SK-N-SH (cell line): Measurements from ENCODE around the gene WFDC10A. TPM values are rescaled to one million over a fixed set of nuclear protein-coding genes. Genes with fewer than 3 reads are reported as not detected.

Experiments
- CTCF ChIA-PET: fragments of 300-600, 350-600 bp; formaldehyde crosslinking; extraction: SDS; loops from one replicate; lab custom pipeline; 2021; lab: Yijun Ruan, JAX
- POLR2A ChIA-PET: fragments of 350-600 bp; sonication (Branson Sonifier 250); formaldehyde crosslinking; extraction: SDS; loops from one replicate; lab custom pipeline; 2020; ENCODE audit warnings: antibody characterized with exemption, inconsistent platforms; lab: Yijun Ruan, JAX
- DNase-seq: peaks from one replicate; pipeline ENCODE4 v3.0.0; 2012
- H2AFZ ChIP-seq: fragments of 200-600 bp; sonication (generic); 2 replicates; pipeline ENCODE4 v1.8.1; 2016; ENCODE audit warnings: antibody characterized with exemption, mild to moderate bottlenecking, low read depth
- H3F3A ChIP-seq: fragments of 200-600 bp; sonication (generic); replicated peaks from 2 replicates; pipeline ENCODE3; 2016; ENCODE audit warnings: antibody characterized with exemption, mild to moderate bottlenecking; ENCODE audit not compliant: insufficient read depth
- H3K27ac ChIP-seq, 2 experiments: fragments of 200-500 bp in 1 of 2; fragments of 200-600 bp in 1 of 2; sonication (Bioruptor generic) in 1 of 2; sonication (generic), shearing (Covaris generic) in 1 of 2; 2 replicates each; pipeline versions ENCODE4 v1.5.1 to v1.6.1; 2014 to 2016; ENCODE audit warnings: low read depth in 2 of 2, inconsistent platforms in 1 of 2, low read length in 1 of 2, mild to moderate bottlenecking in 1 of 2, mixed read lengths in 1 of 2
- H3K27me3 ChIP-seq: fragments of 200-600 bp; sonication (generic), shearing (Covaris generic); 2 replicates; pipeline ENCODE4 v1.6.1; 2016; ENCODE audit warnings: mixed run types; ENCODE audit not compliant: insufficient read depth
- H3K36me3 ChIP-seq, 2 experiments: fragments of 200-500 bp in 1 of 2; fragments of 200-600 bp in 1 of 2; sonication (Bioruptor generic) in 1 of 2; sonication (generic) in 1 of 2; replicated peaks in 1 of 2; 2 replicates each; pipeline versions ENCODE3 to v1.5.1; 2014 to 2016; ENCODE audit warnings: low read length in 1 of 2, mild to moderate bottlenecking in 1 of 2; ENCODE audit not compliant: insufficient read depth in 2 of 2, control insufficient read depth in 1 of 2
- H3K4me1 ChIP-seq, 2 experiments: fragments of 200-500 bp in 1 of 2; fragments of 200-600 bp in 1 of 2; sonication (Bioruptor generic) in 1 of 2; sonication (generic), shearing (Covaris generic) in 1 of 2; 2 replicates each; pipeline versions ENCODE4 v1.5.1 to v1.6.1; 2014 to 2016; ENCODE audit warnings: low read depth in 1 of 2, low read length in 1 of 2, mixed run types in 1 of 2; ENCODE audit not compliant: insufficient read depth in 2 of 2, control insufficient read depth in 1 of 2
- H3K4me2 ChIP-seq: fragments of 200-600 bp; sonication (generic), shearing (Covaris generic); 2 replicates; pipeline ENCODE4 v1.6.1; 2017; ENCODE audit warnings: mixed run types
- H3K4me3 ChIP-seq, 2 experiments: fragments of 200-500 bp in 1 of 2; fragments of 200-600 bp in 1 of 2; sonication (Bioruptor generic) in 1 of 2; sonication (generic), shearing (Covaris generic) in 1 of 2; 2 replicates each; pipeline versions ENCODE4 v1.5.1 to v1.8.1; 2014 to 2016; ENCODE audit warnings: low read depth in 2 of 2, inconsistent platforms in 1 of 2, low read length in 1 of 2, mild to moderate bottlenecking in 1 of 2, mixed read lengths in 1 of 2, moderate library complexity in 1 of 2
- H3K79me2 ChIP-seq: fragments of 200-600 bp; sonication (generic); 2 replicates; pipeline ENCODE4 v1.8.1; 2017; ENCODE audit warnings: mild to moderate bottlenecking; ENCODE audit not compliant: insufficient read depth
- H3K9ac ChIP-seq: fragments of 200-600 bp; sonication (generic); 2 replicates; pipeline ENCODE4 v1.6.1; 2017; ENCODE audit warnings: mixed run types
- H3K9me2 ChIP-seq: fragments of 200-600 bp; sonication (generic); 2 replicates; pipeline ENCODE4 v1.6.1; 2017; ENCODE audit warnings: mixed run types
- H3K9me3 ChIP-seq: fragments of 200-600 bp; sonication (generic); 2 replicates; pipeline ENCODE4 v1.6.1; 2017; ENCODE audit warnings: mixed run types, mild to moderate bottlenecking, moderate library complexity
- H4K20me1 ChIP-seq: fragments of 200-600 bp; sonication (generic); 2 replicates; pipeline ENCODE4 v1.6.1; 2017; ENCODE audit warnings: mild to moderate bottlenecking, mixed run types; ENCODE audit not compliant: insufficient read depth
- ELF1 ChIP-seq: IDR thresholded peaks from 2 replicates; pipeline ENCODE4 v1.4.0; 2012
- FOXJ3 ChIP-seq: sonication (generic); formaldehyde crosslinking; IDR thresholded peaks from 2 replicates; pipeline ENCODE4 v1.5.1; 2020; ENCODE audit warnings: mild to moderate bottlenecking, missing genetic modification reagents
- FOXM1 ChIP-seq: IDR thresholded peaks from 2 replicates; pipeline ENCODE4 v1.4.0; 2012; ENCODE audit warnings: low read depth, mild to moderate bottlenecking
- GABPA ChIP-seq: IDR thresholded peaks from 2 replicates; pipeline ENCODE4 v1.4.0; 2012; ENCODE audit warnings: low read depth, mild to moderate bottlenecking
- MEF2A ChIP-seq: IDR thresholded peaks from 2 replicates; pipeline ENCODE4 v1.4.0; 2012; ENCODE audit warnings: low read depth, borderline replicate concordance
- MXI1 ChIP-seq: IDR thresholded peaks from 2 replicates; pipeline ENCODE4 v1.6.1; 2012; ENCODE audit warnings: mild to moderate bottlenecking, low read depth, low read length, improper control_type of control experiment
- NFIC ChIP-seq: IDR thresholded peaks from 2 replicates; pipeline ENCODE4 v1.4.0; 2012; ENCODE audit warnings: borderline replicate concordance
- POLR2AphosphoS5 ChIP-seq: IDR thresholded peaks from 2 replicates; pipeline ENCODE4 v1.6.1; 2012; ENCODE audit warnings: low read depth, low read length
- RAD21 ChIP-seq: IDR thresholded peaks from 2 replicates; pipeline ENCODE4 v1.6.1; 2012; ENCODE audit warnings: mild to moderate bottlenecking, low read length
- RXRA ChIP-seq: IDR thresholded peaks from 2 replicates; pipeline ENCODE4 v1.4.0; 2012; ENCODE audit warnings: low read depth, mild to moderate bottlenecking, borderline replicate concordance
- SIN3A ChIP-seq: IDR thresholded peaks from 2 replicates; pipeline ENCODE4 v1.6.1; 2012; ENCODE audit warnings: low read depth, mild to moderate bottlenecking, low read length, moderate library complexity, borderline replicate concordance
- SMC3 ChIP-seq: IDR thresholded peaks from 2 replicates; pipeline ENCODE4 v1.6.1; 2012; ENCODE audit warnings: low read depth, low read length, improper control_type of control experiment
- TAF1 ChIP-seq: IDR thresholded peaks from 2 replicates; pipeline ENCODE4 v1.6.1; 2012; ENCODE audit warnings: low read depth, mild to moderate bottlenecking, low read length, moderate library complexity, borderline replicate concordance
- TCF12 ChIP-seq: IDR thresholded peaks from 2 replicates; pipeline ENCODE4 v1.4.0; 2012
- YY1 ChIP-seq: IDR thresholded peaks from 2 replicates; pipeline ENCODE4 v1.4.0; 2012; ENCODE audit warnings: low read depth, mild to moderate bottlenecking
- ZBTB33 ChIP-seq: IDR thresholded peaks from 2 replicates; pipeline ENCODE4 v1.4.0; 2012; ENCODE audit warnings: low read depth, borderline replicate concordance
- polyA plus RNA-seq, 3 experiments: library from polyadenylated mRNA; depleted of rRNA; stranded (reverse); fragments of >200 nt; gene quantifications; 2 replicates each; pipeline ENCODE4 v1.2.3, GENCODE V29; 2012
- TF ChIP-seq, protein P1 (sequence below): IDR thresholded peaks from 2 replicates; pipeline ENCODE4 v1.6.1; 2012; ENCODE audit warnings: mild to moderate bottlenecking, low read depth, low read length, moderate library complexity
- TF ChIP-seq, protein P2 (sequence below): fragments of 150-350 bp; IDR thresholded peaks from 2 replicates; pipeline ENCODE4 v1.6.1; 2016; ENCODE audit warnings: mild to moderate bottlenecking, low read depth, low read length
- TF ChIP-seq, protein P3 (sequence below): fragments of 200-600 bp; sonication (generic); IDR thresholded peaks from 2 replicates; pipeline ENCODE4 v1.6.1; 2017; ENCODE audit warnings: antibody characterized with exemption, mild to moderate bottlenecking, moderate library complexity
- TF ChIP-seq, protein P4 (sequence below): fragments of 150-350 bp; IDR thresholded peaks from 2 replicates; pipeline ENCODE4 v1.6.1; 2017; ENCODE audit warnings: antibody characterized with exemption, low read length, low read depth, borderline replicate concordance

Gene WFDC10A
- polyA plus RNA-seq, 1 of the 3 experiments (the other 2 are of a cell fraction), result not detected

GRCh38 chr20:45672765-45673164 is 43.2 kb downstream of the WFDC10A start:
- H3F3A ChIP-seq, result no peaks in the 10 kb centered on the region
- no peak for TF ChIP-seq RAD21
- TF ChIP-seq, protein P1, sequence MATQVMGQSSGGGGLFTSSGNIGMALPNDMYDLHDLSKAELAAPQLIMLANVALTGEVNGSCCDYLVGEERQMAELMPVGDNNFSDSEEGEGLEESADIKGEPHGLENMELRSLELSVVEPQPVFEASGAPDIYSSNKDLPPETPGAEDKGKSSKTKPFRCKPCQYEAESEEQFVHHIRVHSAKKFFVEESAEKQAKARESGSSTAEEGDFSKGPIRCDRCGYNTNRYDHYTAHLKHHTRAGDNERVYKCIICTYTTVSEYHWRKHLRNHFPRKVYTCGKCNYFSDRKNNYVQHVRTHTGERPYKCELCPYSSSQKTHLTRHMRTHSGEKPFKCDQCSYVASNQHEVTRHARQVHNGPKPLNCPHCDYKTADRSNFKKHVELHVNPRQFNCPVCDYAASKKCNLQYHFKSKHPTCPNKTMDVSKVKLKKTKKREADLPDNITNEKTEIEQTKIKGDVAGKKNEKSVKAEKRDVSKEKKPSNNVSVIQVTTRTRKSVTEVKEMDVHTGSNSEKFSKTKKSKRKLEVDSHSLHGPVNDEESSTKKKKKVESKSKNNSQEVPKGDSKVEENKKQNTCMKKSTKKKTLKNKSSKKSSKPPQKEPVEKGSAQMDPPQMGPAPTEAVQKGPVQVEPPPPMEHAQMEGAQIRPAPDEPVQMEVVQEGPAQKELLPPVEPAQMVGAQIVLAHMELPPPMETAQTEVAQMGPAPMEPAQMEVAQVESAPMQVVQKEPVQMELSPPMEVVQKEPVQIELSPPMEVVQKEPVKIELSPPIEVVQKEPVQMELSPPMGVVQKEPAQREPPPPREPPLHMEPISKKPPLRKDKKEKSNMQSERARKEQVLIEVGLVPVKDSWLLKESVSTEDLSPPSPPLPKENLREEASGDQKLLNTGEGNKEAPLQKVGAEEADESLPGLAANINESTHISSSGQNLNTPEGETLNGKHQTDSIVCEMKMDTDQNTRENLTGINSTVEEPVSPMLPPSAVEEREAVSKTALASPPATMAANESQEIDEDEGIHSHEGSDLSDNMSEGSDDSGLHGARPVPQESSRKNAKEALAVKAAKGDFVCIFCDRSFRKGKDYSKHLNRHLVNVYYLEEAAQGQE, result no peak
- TF ChIP-seq MXI1, result no peak
- TF ChIP-seq NFIC, result no peak
- no peak for TF ChIP-seq SIN3A
- TF ChIP-seq MEF2A, result no peak
- TF ChIP-seq, protein P2, sequence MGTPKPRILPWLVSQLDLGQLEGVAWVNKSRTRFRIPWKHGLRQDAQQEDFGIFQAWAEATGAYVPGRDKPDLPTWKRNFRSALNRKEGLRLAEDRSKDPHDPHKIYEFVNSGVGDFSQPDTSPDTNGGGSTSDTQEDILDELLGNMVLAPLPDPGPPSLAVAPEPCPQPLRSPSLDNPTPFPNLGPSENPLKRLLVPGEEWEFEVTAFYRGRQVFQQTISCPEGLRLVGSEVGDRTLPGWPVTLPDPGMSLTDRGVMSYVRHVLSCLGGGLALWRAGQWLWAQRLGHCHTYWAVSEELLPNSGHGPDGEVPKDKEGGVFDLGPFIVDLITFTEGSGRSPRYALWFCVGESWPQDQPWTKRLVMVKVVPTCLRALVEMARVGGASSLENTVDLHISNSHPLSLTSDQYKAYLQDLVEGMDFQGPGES, result no peak
- TF ChIP-seq RXRA, result no peak
- TF ChIP-seq ZBTB33, result no peak
- TF ChIP-seq, protein P3, sequence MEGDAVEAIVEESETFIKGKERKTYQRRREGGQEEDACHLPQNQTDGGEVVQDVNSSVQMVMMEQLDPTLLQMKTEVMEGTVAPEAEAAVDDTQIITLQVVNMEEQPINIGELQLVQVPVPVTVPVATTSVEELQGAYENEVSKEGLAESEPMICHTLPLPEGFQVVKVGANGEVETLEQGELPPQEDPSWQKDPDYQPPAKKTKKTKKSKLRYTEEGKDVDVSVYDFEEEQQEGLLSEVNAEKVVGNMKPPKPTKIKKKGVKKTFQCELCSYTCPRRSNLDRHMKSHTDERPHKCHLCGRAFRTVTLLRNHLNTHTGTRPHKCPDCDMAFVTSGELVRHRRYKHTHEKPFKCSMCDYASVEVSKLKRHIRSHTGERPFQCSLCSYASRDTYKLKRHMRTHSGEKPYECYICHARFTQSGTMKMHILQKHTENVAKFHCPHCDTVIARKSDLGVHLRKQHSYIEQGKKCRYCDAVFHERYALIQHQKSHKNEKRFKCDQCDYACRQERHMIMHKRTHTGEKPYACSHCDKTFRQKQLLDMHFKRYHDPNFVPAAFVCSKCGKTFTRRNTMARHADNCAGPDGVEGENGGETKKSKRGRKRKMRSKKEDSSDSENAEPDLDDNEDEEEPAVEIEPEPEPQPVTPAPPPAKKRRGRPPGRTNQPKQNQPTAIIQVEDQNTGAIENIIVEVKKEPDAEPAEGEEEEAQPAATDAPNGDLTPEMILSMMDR, result no peak
- no peak for TF ChIP-seq TCF12
- no peak for TF ChIP-seq GABPA
- TF ChIP-seq POLR2AphosphoS5, result no peak
- no peak for TF ChIP-seq SMC3
- TF ChIP-seq FOXJ3 (CRISPR knock-in tag), result no peak
- no peak for TF ChIP-seq FOXM1
- TF ChIP-seq, protein P4, sequence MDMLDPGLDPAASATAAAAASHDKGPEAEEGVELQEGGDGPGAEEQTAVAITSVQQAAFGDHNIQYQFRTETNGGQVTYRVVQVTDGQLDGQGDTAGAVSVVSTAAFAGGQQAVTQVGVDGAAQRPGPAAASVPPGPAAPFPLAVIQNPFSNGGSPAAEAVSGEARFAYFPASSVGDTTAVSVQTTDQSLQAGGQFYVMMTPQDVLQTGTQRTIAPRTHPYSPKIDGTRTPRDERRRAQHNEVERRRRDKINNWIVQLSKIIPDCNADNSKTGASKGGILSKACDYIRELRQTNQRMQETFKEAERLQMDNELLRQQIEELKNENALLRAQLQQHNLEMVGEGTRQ, result no peak
- TF ChIP-seq YY1, result no peak
- TF ChIP-seq ELF1, result no peak
- no peak for TF ChIP-seq TAF1
- TF ChIP-seq, all 33 proteins: peak for 0
- Histone ChIP-seq H3K9me2 (no peaks in the 10 kb centered on the region), H4K20me1 (no peaks in the 10 kb centered on the region), H3K79me2 (no peaks in the 10 kb centered on the region), H3K9ac (no peak overlapping the region), H3K4me2 (no peak overlapping the region), H3K36me3 (no peaks in the 10 kb centered on the region), H3K4me1 (no peaks in the 10 kb centered on the region), H3K9me3 (no peaks in the 10 kb centered on the region), H3K27me3 (no peaks in the 10 kb centered on the region), H2AFZ (no peak overlapping the region), H3K27ac (no peak overlapping the region), H3K4me3 (no peak overlapping the region)
- ChIA-PET CTCF (interaction anchor here (2.2 kb wide), 1 partner anchor 98 kb away, joined by 6 read pairs; no protein-coding TSS in a partner anchor), POLR2A (no interaction called here)
- no peak for DNase-seq
